ENCODE results near the gene DLGAP1.
"Not testable (repeated sequence)": the region's sequence is repeated elsewhere in the genome, so short reads cannot be mapped to it uniquely, and the experiment has no call there.

DLGAP1 gene

DNA sequence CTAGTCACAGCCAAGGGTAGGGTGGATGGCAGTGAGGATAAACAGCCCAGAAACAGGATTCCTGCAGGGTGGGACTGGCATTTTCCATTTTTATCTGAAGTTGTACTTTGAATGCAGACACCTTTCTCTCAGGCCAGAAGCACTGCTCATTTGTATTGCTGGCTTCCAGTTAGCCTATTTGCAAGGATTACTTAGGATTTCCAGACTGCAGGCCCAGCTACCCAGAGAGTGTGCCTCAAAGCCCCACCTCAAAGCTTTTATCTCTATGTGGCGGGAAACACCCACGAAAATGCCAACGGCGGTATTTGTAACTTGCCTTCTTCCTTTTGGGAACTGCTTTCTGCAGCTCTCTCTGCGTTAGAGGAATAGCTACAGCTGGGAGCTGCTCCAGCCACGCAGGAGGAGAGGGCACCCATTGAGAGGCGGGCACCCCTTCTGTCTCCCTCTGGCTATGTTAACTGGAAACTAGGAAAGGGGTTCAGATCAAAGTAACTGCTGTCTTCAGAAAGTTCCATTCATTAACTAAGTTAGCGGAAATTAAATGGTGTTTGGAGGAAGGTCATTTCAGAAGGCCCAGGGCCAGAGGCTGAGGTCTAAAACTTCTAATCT, 860.2 kb downstream of the DLGAP1 start:
- DNase-seq: peak; percentile 54

DNA sequence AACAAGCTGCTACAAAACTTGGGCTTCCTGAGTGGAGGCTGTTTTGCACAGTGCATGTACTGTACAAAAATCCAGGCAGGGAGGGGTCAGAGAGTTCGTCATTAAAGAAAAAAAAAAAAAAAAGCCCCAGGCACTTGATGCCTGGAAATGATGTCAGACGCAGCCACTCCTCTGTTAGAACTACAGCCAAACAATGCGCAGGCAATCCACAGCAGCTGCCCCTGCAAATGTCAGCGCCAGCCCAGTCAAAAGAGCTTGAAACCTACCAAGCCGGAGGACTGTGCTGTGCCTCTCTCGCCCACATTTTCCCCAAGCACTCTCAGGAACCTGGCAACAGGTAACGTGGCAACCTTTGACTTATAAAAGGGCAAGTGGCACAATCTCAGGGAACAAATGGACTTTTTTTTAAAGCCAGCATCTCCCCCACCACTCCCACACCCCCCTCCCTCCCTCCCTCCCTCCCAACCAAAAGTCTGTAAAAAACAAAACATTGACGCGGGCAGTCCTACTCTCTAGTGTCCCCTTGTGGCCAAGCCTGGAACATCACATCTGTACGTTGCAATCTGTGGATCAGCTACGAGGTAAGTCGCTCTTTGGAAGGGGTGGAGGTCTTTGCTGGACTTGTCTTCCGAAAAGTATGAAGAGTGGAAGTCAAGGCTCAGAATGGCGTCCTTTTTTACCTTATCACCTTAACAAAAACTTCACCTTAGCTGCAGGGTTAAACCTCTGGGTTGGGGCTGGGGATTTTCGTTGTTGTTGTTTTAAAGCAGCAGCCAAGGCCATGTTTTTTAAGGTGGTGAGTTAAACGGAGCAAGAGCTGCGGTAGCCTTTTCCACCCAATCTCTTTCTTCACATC, 861.0 kb downstream of the DLGAP1 start:
- DNase-seq: peak; percentile 87

DNA sequence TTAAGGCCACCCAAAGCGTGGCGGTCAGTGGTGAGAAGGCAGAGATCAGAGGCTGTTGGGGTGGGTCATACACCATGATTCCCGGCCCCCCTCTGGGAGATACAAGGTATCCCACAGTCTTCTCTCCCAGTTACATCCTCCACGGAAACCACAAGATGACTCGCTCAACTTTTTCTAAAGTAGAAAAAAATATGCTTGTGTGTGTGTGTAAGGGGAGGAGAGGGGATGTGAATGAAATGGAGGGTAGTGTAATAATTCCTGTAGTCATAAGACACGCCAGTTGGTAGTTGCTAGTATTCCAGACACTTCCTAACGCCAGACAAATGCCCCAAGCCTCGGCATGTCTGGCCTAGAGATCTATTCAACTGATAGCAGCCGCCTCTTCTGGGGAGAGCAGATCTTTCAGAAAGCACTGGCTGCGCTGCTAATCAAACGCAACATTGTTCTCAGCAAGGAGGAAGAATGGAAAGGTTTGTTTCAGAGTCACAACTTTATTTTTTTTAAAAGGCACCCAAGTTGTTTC, 861.7 kb downstream of the DLGAP1 start:
- no peak for DNase-seq

DNA sequence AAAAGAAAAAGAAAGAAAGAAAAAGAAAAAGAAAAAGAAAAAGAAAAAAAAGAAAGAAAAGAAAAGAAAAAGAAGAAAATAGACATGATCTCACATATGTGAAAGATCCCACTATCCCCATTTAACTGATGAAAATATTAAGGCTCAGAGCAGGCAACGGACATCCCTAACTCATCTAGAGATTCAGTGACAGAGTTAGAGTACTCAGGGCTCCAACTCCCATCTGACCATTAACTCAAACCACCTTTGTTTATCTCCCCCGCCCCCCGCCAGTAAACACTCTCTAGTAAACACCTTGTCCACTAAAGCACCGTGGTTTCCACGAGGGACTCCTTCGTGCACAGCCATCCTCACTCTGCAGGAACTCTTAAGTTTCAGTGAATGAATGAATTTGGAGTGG, 862.2 kb downstream of the DLGAP1 start:
- no peak for DNase-seq

DNA sequence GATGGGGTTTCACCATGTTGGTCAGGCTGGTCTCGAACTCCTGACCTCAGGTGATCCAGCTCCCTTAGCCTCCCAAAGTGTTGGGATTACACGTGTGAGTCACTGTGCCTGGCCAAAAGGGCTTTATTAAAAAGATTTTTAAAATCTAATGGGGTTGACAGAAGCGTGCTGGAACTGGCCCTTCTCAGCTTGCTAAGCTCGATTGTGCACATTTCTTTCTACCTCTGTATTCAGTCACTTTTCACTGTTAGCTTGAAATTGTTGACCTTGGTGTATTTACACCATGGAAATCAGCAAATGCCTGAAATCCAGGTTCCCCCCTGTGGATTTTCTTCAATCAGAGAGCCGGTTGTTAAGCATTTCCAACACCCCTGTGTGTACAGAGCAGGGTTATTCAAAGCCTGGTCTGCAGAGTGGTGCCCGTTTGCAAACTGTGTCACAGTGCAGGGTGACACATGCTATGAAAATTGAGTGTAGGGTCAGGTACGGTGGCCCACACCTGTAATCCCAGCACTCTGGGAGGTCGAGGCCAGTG, 864.9 kb downstream of the DLGAP1 start:
- no peak for DNase-seq

DNA sequence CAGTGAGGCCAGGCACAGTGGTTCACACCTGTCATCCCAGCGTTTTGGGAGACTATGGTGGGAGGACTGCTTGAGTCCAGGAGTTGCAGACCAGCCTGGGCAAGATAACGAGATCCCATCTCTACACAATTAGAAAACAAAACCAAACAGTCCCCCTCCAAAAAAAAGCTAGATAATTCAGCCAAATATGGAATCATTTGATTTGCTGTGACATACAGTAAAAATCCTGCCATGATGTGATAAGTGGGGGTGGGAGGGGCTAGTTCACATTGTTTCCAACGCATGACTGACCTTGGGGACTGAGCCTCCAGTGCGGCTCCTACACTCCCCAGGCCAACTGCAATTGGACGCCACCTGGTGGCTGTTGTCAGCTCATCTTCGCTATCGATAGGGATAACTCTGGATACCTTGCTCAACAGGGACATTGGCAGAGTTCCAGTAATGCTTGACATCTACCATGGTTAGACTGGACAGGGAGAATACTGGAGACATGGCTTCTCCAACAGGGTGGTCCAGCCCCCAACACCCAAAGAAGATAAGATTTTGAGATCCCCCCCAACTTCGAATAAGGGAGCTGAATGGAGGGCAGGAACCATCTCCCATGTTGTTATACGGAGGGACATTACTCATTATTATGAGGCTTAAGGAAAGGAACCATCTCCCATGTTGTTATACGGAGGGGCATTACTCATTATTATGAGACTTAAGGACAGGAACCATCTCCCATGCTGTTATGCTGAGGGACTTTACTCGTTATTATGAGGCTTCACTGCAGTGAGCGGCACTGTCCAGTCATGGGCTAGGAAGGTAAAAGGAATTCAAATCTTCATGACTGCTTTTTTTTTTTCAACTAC, 869.2 kb downstream of the DLGAP1 start:
- peak; percentile 84 for DNase-seq

DNA sequence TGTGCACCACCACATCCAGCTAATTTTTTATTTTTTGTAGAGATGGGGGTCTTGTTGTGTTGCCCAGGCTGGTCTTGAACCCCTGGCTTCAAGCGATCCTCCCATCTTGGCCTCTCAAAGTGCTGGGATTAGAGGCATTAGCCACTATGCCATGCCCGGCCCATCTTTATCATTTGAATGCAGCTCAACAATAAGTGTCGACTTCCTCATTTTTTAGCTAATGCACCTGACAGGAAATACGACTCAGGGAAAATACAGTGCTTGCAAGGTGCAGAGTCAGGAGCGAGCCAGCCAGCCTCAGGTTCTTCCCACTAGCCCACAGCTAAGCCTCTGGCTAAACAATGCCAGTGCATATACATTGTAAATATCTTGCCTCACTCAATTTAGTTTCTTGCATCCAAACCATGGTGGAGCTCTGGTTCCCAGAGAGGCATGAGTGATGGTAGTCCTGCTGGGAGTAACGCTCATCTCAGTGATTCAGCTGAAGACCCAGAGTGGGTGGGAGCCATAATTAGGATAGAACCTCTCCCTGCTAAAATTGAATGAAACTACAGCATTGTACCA, 870.1 kb downstream of the DLGAP1 start:
- DNase-seq: no peak

DNA sequence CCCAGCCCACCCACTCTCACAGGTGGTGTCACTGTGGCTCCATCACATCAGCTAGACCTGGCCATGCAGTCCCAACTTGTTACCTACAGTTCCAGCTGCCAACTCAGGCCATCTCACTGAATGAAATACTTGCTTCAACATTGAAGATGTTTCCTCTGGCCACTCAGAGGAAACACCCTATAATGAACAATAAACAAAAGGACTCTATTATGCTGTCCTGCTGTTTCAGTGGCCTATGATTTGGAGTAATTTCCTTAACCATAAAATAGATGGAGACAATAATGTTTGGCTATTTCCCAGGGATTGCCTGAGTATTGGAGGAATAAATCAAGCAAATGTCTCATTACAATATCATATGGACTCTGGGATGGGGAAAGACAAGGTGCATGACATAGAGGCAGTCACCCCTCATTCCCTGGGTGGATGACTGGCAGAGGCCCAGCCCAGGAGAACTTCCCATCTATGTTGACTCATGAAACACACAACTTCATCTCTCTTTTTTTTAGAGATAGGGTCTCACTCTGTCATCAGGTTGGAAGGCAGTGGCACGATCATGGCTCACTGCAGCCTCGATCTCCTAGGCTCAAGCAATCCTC, 870.7 kb downstream of the DLGAP1 start:
- no peak for DNase-seq

DNA sequence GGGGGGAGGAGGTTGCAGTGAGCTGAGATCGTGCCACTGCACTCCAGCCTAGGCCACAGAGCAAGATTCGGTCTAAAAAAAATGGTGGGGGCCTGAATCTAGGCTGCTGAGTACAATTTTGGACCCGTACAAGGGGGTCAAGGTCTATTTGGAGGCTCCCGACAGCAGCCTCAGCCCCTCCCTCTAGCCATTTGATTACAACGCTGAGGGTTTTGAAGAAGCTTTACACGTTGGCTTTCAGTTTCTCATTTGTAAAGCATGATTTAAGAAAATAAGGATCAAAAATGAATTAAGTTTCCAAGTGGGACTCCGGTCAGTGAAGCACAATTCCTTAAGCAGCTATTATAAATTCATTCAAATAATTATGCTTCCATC, 871.2 kb downstream of the DLGAP1 start:
- no peak for DNase-seq

DNA sequence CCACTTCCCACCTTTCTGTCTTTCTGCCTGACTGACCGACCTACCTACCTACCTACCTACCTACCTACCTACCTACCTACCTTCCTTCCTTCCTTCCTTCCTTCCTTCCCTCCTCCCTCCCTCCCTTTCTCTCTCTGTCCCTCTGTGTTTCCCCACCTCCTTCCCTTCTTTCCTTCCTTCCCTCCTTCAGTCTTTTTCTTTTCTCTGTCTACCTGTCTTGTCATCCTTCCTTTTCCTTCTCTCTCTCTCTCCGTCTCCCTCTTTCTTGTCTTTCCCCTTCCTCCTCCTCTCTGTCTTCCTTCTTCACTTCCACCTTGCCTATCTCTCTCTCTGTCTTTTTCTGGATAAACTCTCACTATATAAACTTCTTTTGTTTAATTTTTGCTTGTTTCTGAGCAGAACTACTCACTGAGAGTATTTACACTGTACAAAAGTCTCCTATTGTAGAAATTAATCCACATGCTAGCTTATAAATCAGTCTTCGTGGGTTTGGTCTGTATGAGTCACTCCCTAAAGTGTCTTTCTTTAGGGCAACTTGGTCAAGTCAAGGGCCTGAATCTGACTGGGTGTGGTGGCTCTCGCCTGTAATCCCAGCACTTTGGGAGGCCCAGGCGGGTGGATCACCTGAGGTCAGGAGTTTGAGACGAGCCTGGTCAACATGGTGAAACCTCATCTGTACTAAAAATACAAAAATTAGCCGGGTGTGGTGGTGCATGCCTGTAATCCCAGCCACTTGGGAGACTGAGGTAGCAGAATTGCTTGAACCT, 871.8 kb downstream of the DLGAP1 start:
- DNase-seq: not testable (repeated sequence)

DNA sequence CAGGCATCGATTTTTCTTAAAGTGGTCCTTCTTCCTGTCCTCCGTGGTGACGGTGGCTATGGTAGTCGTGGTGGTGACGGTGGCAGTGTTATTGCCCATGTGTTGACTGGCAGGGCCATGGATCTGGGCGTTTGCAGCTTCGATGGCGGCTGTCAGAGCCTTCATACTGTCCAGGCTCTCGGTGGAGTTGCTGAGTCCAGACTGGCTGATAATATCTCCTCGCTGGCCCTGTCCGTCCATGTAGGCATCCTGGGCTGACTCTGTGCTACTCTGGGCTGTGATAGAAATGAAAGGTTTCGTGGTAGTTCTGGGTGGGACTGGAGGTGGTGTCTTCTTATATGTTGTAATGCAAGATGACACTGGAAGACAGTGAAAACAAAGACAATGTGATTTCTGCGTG, 873.2 kb downstream of the DLGAP1 start:
- DNase-seq: no peak

DNA sequence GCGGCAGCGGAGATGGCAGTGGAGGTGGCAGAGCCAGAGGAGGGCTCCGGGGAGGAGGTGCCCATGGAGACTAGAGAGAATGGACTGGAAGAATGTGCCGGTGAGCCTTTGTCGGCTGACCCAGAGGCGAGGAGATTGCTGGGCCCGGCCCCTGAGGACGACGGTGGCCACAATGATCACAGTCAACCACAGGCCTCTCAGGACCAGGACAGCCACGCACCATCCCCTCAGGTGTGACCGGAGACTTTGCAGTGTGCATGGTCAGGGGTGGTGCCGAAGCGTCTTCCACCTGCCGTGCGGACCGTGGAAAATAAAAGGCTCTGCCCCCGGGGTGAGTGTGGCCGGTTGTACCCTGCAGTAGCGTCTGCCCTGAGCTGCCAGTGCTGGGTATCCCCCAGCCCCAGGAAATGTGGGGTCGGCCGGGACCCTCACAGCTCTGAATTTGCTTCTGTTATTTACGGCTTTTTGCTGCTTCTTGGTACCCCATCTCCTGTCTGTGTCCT, 874.5 kb downstream of the DLGAP1 start:
- not testable (repeated sequence) for DNase-seq

DNA sequence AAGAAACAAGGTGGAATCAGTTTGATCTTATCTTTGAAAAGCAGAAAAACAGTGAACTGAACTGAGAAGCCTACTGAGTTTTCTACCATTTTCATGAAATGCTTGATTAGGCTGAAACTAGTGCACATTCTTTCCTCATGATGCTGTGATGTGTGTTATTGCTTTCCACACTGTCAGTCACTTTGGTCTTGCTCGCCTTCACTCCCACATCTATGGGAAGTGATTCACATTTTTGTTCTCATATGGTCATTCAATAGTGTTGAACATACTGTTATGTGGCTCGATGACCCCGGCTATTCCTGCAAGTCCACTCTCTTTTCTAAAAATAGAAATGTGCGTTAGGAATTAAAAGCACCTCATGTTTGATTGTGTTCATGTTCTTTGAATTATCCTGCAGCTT, 875.4 kb downstream of the DLGAP1 start:
- no peak for DNase-seq

DNA sequence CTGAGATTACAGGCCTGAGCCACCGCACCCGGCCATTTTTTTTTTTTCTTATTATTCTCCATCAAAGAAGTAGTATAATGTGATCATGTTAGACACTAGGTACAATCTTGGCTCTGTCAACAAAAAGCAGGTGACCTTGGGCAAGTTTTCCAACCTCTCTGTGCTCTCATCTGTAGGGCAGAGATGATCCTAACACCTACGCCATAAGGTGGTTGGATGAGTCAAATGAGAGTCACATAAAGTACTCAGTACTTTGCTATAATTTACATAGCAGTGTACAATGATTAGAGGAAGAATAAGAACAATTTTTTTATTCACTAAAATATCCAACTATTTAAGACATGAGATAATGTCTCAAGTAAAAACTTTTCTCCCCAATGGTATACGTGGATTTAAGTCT, 876.5 kb downstream of the DLGAP1 start:
- DNase-seq: no peak

DNA sequence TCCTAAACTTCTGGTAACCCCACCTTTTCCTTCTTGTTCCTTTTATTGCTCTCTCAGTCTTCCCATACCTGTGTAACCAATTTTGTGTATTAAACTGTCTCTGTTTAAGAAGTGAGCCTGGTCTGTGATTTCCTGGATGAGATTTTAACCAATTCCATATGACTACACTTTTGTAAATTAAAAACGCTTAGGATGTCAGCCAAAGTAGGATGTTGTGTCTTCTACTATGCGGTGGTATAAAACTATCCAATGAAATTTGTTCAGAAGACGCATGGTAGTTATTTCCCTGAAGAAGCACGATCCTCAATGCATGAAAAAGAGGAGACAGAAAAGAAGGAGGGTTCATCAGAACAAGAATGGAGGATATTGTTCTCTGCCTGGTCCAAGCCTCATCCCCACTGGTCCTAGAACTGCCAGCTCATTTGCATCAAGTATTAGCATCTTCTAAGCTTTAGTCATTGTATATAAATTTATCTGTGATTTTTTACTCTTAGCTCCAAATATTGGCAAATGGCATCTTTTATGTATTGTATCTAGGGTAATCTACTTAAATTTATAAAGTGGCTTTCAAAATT, 877.7 kb downstream of the DLGAP1 start:
- no peak for DNase-seq

DNA sequence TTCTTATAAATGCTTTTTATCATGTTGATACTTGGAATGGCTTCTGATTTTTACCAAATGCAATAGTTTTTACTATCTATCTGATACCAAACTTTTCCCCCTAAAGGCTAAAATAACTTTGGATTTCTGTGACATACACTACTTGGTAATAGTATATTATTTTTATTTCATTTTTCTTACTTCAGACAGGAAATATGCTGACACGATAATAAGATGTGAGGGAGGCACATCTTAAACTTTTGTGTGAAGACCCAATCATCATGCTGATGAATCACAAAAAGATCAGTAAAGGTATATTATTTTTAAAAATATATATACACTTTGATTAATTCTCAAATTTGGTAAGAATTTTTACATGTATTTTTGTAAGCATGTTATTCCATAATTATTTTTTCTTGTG, 882.3 kb downstream of the DLGAP1 start:
- DNase-seq: no peak

DNA sequence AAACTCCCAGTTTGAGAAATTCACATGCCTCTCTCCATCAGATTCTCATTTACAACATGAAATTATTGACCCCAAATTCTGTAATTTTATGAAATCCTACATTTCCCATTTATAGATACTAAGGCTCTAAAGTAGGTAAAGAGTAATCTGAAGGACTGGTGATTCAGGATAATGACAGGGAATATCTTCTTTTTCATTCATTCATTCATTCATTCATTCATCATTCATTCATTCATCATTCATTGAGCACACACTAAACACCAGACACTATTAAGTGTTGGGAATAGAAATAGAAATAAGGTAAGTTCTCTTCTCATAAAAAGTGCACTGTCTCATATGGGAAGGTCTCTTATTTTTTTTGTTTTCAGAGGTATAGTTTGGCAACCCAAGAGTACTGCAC, 888.3 kb downstream of the DLGAP1 start:
- no peak for DNase-seq

DNA sequence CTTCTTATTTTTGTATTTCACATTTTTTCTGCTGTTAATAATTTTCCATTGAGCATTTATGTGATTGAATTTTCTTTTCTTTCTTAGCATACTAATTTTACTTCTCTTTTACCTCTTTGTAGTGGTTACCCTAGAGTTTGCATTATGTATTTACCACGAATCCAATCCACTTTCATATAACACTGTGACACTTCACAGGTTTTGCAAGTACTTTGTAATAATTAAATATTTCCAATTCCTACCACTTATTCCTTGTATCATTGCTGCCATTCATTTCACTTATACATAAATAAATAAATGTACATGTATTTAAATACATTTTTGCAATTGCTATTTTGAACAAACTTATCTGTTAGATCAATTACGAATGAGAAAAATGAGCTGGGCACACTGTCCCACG, 894.4 kb downstream of the DLGAP1 start:
- no peak for DNase-seq

DNA sequence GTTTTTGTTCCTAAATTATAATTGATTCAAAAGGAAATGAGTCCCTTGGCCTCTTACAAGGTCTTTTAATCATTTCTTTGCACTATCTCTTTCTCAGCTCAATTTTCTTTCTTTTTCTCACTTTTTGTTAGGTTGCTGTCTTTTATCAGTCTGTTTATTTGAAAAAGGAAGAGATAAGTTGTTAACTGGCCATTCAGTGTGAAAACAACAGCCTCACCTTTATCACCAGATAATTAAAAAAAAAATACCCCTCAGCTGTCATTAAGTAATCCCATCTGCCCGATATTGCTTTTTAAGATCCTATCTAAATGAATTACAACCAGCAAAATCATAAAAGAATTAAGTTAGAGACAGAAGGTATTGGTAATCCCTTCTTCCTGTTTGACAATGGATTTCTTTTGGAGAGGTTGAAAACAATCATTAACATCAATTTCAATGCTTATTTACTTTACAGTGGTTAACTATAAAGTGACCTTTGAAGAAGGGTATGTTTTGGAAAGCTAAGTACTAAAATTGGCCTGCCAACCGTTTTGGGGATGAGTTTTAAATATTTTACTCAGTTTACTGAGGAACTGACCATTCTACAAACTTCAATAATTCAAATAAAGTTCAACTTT, 900.2 kb downstream of the DLGAP1 start:
- no peak for DNase-seq

DNA sequence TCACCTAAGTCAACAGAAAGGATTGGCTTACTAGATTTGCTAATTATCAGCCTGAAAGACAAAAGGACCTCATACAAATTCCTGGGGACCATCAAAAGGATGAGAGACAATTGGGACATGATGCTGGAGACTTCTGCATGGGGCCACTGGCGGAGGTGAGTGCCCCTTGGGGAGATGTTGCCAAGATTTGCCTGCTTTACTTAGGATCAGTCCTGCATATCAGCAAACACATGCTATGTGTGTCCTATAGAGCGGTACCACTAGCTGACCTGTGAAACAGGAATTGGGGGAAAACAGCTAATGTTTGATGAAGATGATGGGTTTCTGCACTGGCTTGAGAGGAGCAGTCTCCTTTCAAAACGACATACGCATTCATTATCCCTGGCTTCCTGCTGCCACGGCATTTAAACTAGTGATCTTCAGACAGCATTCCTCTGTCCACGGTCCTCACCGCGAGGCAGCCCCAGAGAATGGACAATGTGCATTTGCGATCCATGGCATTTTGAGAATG, 901.0 kb downstream of the DLGAP1 start:
- DNase-seq: no peak
